Glutamatergic neuron (in vitro differentiated cells): ENCODE data around the gene PUS10. TPM values are rescaled to one million over a fixed set of nuclear protein-coding genes. Genes with fewer than 3 reads are reported as not detected.

Experiments used
- DNase-seq: peaks from one replicate; pipeline ENCODE4 v3.0.0; 2022
- H3K27ac Mint-ChIP-seq: one replicate; pipeline ENCODE4 v1.8.0; 2020; ENCODE audit warnings: mild to moderate bottlenecking, mixed read lengths, inconsistent platforms; ENCODE audit not compliant: unreplicated experiment
- H3K27me3 Mint-ChIP-seq: one replicate; pipeline ENCODE4 v1.8.0; 2020; ENCODE audit warnings: mild to moderate bottlenecking, moderate library complexity, mixed read lengths, inconsistent platforms; ENCODE audit not compliant: unreplicated experiment
- H3K36me3 Mint-ChIP-seq: one replicate; pipeline ENCODE4 v1.8.0; 2020; ENCODE audit warnings: mild to moderate bottlenecking, mixed read lengths, inconsistent platforms; ENCODE audit not compliant: unreplicated experiment
- H3K4me1 Mint-ChIP-seq: one replicate; pipeline ENCODE4 v1.8.0; 2020; ENCODE audit warnings: mild to moderate bottlenecking, low read depth, mixed read lengths, inconsistent platforms; ENCODE audit not compliant: unreplicated experiment
- H3K4me3 Mint-ChIP-seq: one replicate; pipeline ENCODE4 v1.8.0; 2020; ENCODE audit warnings: mild to moderate bottlenecking, mixed read lengths, inconsistent platforms; ENCODE audit not compliant: unreplicated experiment
- H3K9me3 Mint-ChIP-seq: one replicate; pipeline ENCODE4 v1.8.0; 2020; ENCODE audit warnings: mild to moderate bottlenecking, moderate library complexity, mixed read lengths, inconsistent platforms; ENCODE audit not compliant: unreplicated experiment
- CTCF ChIP-seq: fragments of 200-600 bp; sonication (generic); IDR thresholded peaks from one replicate; pipeline ENCODE4 v1.5.0; 2021; ENCODE audit not compliant: partially characterized antibody, unreplicated experiment
- total RNA-seq: library from RNA; stranded (reverse); fragmentation: NEBNext Ultra II Directional; extraction: Animal tissue kit (Norgen Biotek cat#: 25700); gene quantifications from one replicate; pipeline ENCODE4 v1.2.1, GENCODE V29; 2021; ENCODE audit not compliant: unreplicated experiment

PUS10 gene
- total RNA-seq, 1 donor from 2014 or later, result 2.5 TPM

GRCh38 chr2:60966507-60967405 is 51.3 kb downstream of the PUS10 start:
- no peaks in the 10 kb centered on the region for H3K36me3 Mint-ChIP-seq
- H3K4me3 Mint-ChIP-seq, result no peak overlapping the region
- H3K27ac Mint-ChIP-seq, result no peak overlapping the region
- DNase-seq, result no peak
- no peaks in the 10 kb centered on the region for H3K4me1 Mint-ChIP-seq
- no peak for TF ChIP-seq CTCF
- no peaks in the 10 kb centered on the region for H3K9me3 Mint-ChIP-seq
- no peaks in the 10 kb centered on the region for H3K27me3 Mint-ChIP-seq

- H3K36me3 Mint-ChIP-seq, result no peaks in the 10 kb centered on the region
- TF ChIP-seq CTCF, result no peak
- H3K27ac Mint-ChIP-seq, result no peak overlapping the region
- no peaks in the 10 kb centered on the region for H3K27me3 Mint-ChIP-seq
- no peaks in the 10 kb centered on the region for H3K4me1 Mint-ChIP-seq
- no peaks in the 10 kb centered on the region for H3K9me3 Mint-ChIP-seq
- no peak overlapping the region for H3K4me3 Mint-ChIP-seq
- no peak for DNase-seq
Observed at GRCh38 chr2:60965499-60965785, 52.6 kb downstream of the PUS10 start.

GRCh38 chr2:60964651-60965498 is 53.2 kb downstream of the PUS10 start:
- no peak for TF ChIP-seq CTCF
- Mint-ChIP-seq H3K9me3 (no peaks in the 10 kb centered on the region), H3K4me3 (no peak overlapping the region), H3K36me3 (no peaks in the 10 kb centered on the region), H3K27ac (no peak overlapping the region), H3K27me3 (no peaks in the 10 kb centered on the region), H3K4me1 (no peaks in the 10 kb centered on the region)
- DNase-seq, result no peak

DNA sequence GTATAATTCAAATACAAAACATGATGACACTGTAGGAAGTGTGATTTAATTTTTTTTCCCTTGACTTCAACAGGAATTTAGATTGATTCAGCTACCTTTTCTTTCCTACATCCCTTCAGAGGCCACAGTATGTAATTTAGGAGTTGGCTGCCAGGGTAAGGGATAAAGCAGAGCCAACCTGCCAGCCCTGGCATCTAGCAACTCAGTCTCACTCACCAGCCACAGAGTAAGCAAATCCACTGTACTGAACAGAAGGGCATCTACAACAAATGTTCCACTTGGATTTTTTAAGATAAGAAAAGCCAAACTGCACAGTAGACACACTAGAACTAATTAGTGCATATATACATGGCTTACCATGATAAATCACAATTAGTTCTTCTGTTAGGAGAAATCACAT is 54.9 kb downstream of the PUS10 start:
- Mint-ChIP-seq H3K4me3 (no peak overlapping the region), H3K36me3 (no peaks in the 10 kb centered on the region), H3K27ac (no peak overlapping the region)

More for the DNA sequence above, 54.9 kb downstream of the PUS10 start:
- DNase-seq, result no peak
- H3K27me3 Mint-ChIP-seq, result no peaks in the 10 kb centered on the region
- no peaks in the 10 kb centered on the region for H3K9me3 Mint-ChIP-seq
- H3K4me1 Mint-ChIP-seq, result no peaks in the 10 kb centered on the region
- TF ChIP-seq CTCF, result no peak
